Esophagus muscularis mucosa (tissue), 3 donors: ENCODE results near the gene MCF2L.

ENCODE experiments used
- CTCF ChIP-seq, 3 experiments: fragments of 200-600 bp in 2 of 3; fragments of 450-650 bp in 1 of 3; sonication (generic) in 2 of 3; IDR thresholded peaks; one replicate each; pipeline ENCODE4 v1.5.1; 2017 to 2019; ENCODE audit warnings: antibody characterized with exemption in 3 of 3, mild to moderate bottlenecking in 2 of 3, moderate library complexity in 1 of 3
- POLR2A ChIP-seq: fragments of 450-650 bp; IDR thresholded peaks from one replicate; pipeline ENCODE4 v1.6.1; 2017; ENCODE audit warnings: antibody characterized with exemption, moderate library complexity, mild to moderate bottlenecking, low read depth

GRCh38 chr13:112956571-112957294, 12.3 kb upstream of the MCF2L start:
- TF ChIP-seq CTCF (IDR thresholded peaks at IDR 0.05) (no peak), POLR2A (no peak)
